CD4-positive, alpha-beta T cell (primary cell): ENCODE measurements around the gene EVPLL. TPM values are rescaled to one million over a fixed set of nuclear protein-coding genes. Genes with fewer than 3 reads are reported as not detected.

ENCODE experiments used
- ATAC-seq: fragments of 200-7000 bp; cut with Tn5 transposase; one replicate; pipeline ENCODE4 v1.10.0; 2022; ENCODE audit warnings: mild to moderate bottlenecking; ENCODE audit not compliant: poor library complexity
- CTCF ChIA-PET: fragments of 350-600 bp; sonication (Branson Sonifier 250); formaldehyde crosslinking; loops from one replicate; lab custom pipeline; 2021; ENCODE audit warnings: antibody characterized with exemption, inconsistent platforms; lab: Charles Lee
- POLR2A ChIA-PET: fragments of 350-600 bp; sonication (Branson Sonifier 250); formaldehyde crosslinking; loops from one replicate; lab custom pipeline; 2021; ENCODE audit warnings: antibody characterized with exemption, inconsistent platforms; lab: Charles Lee
- DNase-seq, 14 experiments: peaks; one replicate each; pipeline ENCODE4 v3.0.0-alpha.2; 2013 to 2020; ENCODE audit warnings: mixed read lengths in 2 of 14
- H3K27ac ChIP-seq, 2 donors: one replicate each; pipeline versions ENCODE4 v1.5.1 to v1.7.0; 2013; ENCODE audit warnings: low read length in 2 of 2, low read depth in 1 of 2, mild to moderate bottlenecking in 1 of 2
- H3K27me3 ChIP-seq, 2 experiments: 1 replicate in 1 of 2; 2 replicates in 1 of 2; pipeline versions ENCODE4 v1.6.1 to v1.7.0; 2013; ENCODE audit warnings: low read length in 2 of 2, control low read depth in 1 of 2, mild to moderate bottlenecking in 1 of 2, moderate library complexity in 1 of 2; ENCODE audit not compliant: insufficient read depth in 2 of 2, control insufficient read depth in 1 of 2
- H3K36me3 ChIP-seq: one replicate; pipeline ENCODE4 v1.6.1; 2013; ENCODE audit warnings: low read length, control low read depth; ENCODE audit not compliant: insufficient read depth
- H3K4me1 ChIP-seq: one replicate; pipeline ENCODE4 v1.6.1; 2013; ENCODE audit warnings: low read length, control low read depth; ENCODE audit not compliant: insufficient read depth
- H3K4me3 ChIP-seq: one replicate; pipeline ENCODE4 v1.5.1; 2013; ENCODE audit warnings: mild to moderate bottlenecking, low read length, moderate library complexity
- H3K9me3 ChIP-seq, 2 experiments: 1 replicate in 1 of 2; 2 replicates in 1 of 2; pipeline versions ENCODE4 v1.6.1 to v1.7.0; 2013; ENCODE audit warnings: low read length in 2 of 2, mild to moderate bottlenecking in 2 of 2, control low read depth in 1 of 2, moderate library complexity in 1 of 2; ENCODE audit not compliant: control insufficient read depth in 1 of 2, insufficient read depth in 1 of 2
- H3K27ac Mint-ChIP-seq: one replicate; pipeline ENCODE4 v1.8.0; 2020; ENCODE audit warnings: mixed read lengths
- H3K27me3 Mint-ChIP-seq: one replicate; pipeline ENCODE4 v1.8.0; 2021; ENCODE audit warnings: mixed read lengths
- H3K36me3 Mint-ChIP-seq: one replicate; pipeline ENCODE4 v1.8.0; 2021; ENCODE audit warnings: low read depth, mixed read lengths
- H3K4me1 Mint-ChIP-seq: one replicate; pipeline ENCODE4 v1.8.0; 2021; ENCODE audit warnings: low read depth, mixed read lengths
- H3K4me3 Mint-ChIP-seq: one replicate; pipeline ENCODE4 v1.8.0; 2020; ENCODE audit warnings: mild to moderate bottlenecking, mixed read lengths
- H3K9me3 Mint-ChIP-seq: one replicate; pipeline ENCODE4 v1.8.0; 2020; ENCODE audit warnings: mixed read lengths
- intact Hi-C, 2 experiments: fragments of 100-400 bp; cut with DNase I in 1 of 2; cut with micrococcal nuclease in 1 of 2; formaldehyde crosslinking; loops; one replicate each; pipeline versions ENCODE4 v1.15.1 to v1.9.0; 2023 to 2025; cut with DNase I, micrococcal nuclease
- total RNA-seq, 174 experiments: library from RNA in 2 of 174; stranded (reverse) in 2 of 174; gene quantifications; one replicate each; pipeline ENCODE4 v1.2.3 and lab custom pipeline; 2021 to 2026
- TF ChIP-seq, protein P1 (sequence below): fragments of 200-600 bp; IDR thresholded peaks from one replicate; pipeline ENCODE4 v1.8.0; 2022; ENCODE audit warnings: antibody characterized with exemption, mild to moderate bottlenecking

The EVPLL gene
- total RNA-seq, 2 experiments from 2014 or later, result not detected

- Histone ChIP-seq H3K4me3 (no peak overlapping the region), H3K36me3 (no peaks in the 10 kb centered on the region), H3K9me3 (peaks cover 0 to 1% of the 10 kb centered on the region in 2 experiments), H3K27me3 (peaks cover 0 to 2% of the 10 kb centered on the region in 2 experiments), H3K4me1 (peaks cover 10% of the 10 kb centered on the region), H3K27ac (no peak overlapping the region)
- TF ChIP-seq, protein P1, sequence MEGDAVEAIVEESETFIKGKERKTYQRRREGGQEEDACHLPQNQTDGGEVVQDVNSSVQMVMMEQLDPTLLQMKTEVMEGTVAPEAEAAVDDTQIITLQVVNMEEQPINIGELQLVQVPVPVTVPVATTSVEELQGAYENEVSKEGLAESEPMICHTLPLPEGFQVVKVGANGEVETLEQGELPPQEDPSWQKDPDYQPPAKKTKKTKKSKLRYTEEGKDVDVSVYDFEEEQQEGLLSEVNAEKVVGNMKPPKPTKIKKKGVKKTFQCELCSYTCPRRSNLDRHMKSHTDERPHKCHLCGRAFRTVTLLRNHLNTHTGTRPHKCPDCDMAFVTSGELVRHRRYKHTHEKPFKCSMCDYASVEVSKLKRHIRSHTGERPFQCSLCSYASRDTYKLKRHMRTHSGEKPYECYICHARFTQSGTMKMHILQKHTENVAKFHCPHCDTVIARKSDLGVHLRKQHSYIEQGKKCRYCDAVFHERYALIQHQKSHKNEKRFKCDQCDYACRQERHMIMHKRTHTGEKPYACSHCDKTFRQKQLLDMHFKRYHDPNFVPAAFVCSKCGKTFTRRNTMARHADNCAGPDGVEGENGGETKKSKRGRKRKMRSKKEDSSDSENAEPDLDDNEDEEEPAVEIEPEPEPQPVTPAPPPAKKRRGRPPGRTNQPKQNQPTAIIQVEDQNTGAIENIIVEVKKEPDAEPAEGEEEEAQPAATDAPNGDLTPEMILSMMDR, result no peak
- Mint-ChIP-seq H3K27me3 (peaks cover 6% of the 10 kb centered on the region), H3K27ac (no peak overlapping the region), H3K4me1 (peaks cover 5% of the 10 kb centered on the region), H3K9me3 (no peaks in the 10 kb centered on the region), H3K36me3 (no peaks in the 10 kb centered on the region), H3K4me3 (no peak overlapping the region)
- ChIA-PET POLR2A (no interaction called here), CTCF (no interaction called here)
- ATAC-seq (no peak), DNase-seq (no peak)
- intact Hi-C loops, result no loop called here
These were observed 3.0 kb downstream of the EVPLL start for GRCh38 chr17:18380471-18381157.

DNA sequence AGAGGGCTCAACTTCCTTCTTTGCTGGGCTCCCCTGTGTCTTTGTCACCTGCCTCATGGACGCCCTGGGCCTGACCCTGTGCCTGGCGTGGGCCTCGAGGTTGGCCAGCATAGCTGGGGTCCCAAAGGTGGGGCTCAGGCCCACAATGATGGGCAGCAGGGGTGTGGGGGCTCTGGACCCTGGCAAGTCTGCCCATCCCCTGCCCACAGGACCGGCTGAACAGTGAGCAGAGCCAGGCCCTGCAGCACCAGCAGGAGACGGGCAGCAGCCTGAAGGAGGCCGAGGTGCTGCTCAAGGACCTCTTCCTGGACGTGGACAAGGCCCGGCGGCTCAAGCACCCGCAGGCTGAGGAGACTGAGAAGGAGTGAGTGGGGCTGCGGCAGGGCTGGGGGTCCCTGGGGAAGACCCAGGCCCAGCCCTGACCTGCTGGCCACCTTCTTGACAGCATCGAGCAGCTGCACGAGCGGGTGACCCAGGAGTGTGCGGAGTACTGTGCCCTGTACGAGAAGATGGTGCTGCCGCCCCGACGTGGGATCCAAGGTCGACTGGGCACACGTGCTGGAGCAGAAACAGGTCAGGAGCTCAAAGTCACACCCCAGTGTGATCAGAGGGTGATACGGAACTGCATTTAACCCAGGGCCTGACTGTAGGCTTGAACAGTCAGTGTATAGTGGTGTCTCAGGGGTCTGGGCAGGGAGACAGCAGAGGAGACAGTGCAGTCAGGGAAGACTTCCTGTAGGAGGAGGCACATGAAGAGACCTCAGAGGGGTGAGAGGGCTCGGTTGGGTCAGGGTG, 3.8 kb downstream of the EVPLL start:
- H3K27me3 Mint-ChIP-seq, result peaks cover 6% of the 10 kb centered on the region
- H3K9me3 Mint-ChIP-seq, result no peaks in the 10 kb centered on the region
- Histone ChIP-seq H3K27me3 (peaks cover 0 to 2% of the 10 kb centered on the region in 2 experiments), H3K4me3 (no peak overlapping the region), H3K9me3 (no peaks in the 10 kb centered on the region), H3K27ac (no peak overlapping the region), H3K4me1 (peaks cover 10% of the 10 kb centered on the region), H3K36me3 (no peaks in the 10 kb centered on the region)
- H3K36me3 Mint-ChIP-seq, result no peaks in the 10 kb centered on the region
- POLR2A ChIA-PET, result no interaction called here
- H3K4me1 Mint-ChIP-seq, result peaks cover 5% of the 10 kb centered on the region
- intact Hi-C loops, result no loop called here
- TF ChIP-seq, protein P1, result no peak
- DNase-seq (no peak), ATAC-seq (no peak)
- H3K4me3 Mint-ChIP-seq, result no peak overlapping the region
- no peak overlapping the region for H3K27ac Mint-ChIP-seq
- CTCF ChIA-PET, result no interaction called here

- H3K36me3 ChIP-seq, result no peaks in the 10 kb centered on the region
- TF ChIP-seq, protein P1, result no peak
- Mint-ChIP-seq H3K4me1 (peaks cover 5% of the 10 kb centered on the region), H3K27ac (no peak overlapping the region), H3K4me3 (peak overlapping the region; percentile 4), H3K36me3 (no peaks in the 10 kb centered on the region), H3K9me3 (no peaks in the 10 kb centered on the region), H3K27me3 (peaks cover 6% of the 10 kb centered on the region)
- peaks cover 0 to 2% of the 10 kb centered on the region in 2 experiments for H3K27me3 ChIP-seq
- H3K4me3 ChIP-seq, result no peak overlapping the region
- ChIA-PET POLR2A (no interaction called here), CTCF (no interaction called here)
- no peaks in the 10 kb centered on the region for H3K9me3 ChIP-seq
- H3K27ac ChIP-seq, result no peak overlapping the region
- H3K4me1 ChIP-seq, result peaks cover 10% of the 10 kb centered on the region
- DNase-seq (no peak), ATAC-seq (no peak)
- intact Hi-C loops, result no loop called here
These were observed 4.3 kb downstream of the EVPLL start for GRCh38 chr17:18381953-18382245.
